Tibial nerve (tissue), 4 donors: ENCODE data around the gene MUSK. TPM values are rescaled to one million over a fixed set of nuclear protein-coding genes. Genes with fewer than 3 reads are reported as not detected.
"Not testable (repeated sequence)": the region's sequence is repeated elsewhere in the genome, so short reads cannot be mapped to it uniquely, and the experiment has no call there.

Source experiments
- DNase-seq, 2 donors: peaks; one replicate each; pipeline ENCODE4 v3.0.0-alpha.2; 2019; ENCODE audit warnings: low spot score in 2 of 2
- H3K27ac ChIP-seq, 4 donors: fragments of 200-600 bp; sonication (generic) in 3 of 4; one replicate each; pipeline ENCODE4 v1.5.1; 2017 to 2019; ENCODE audit warnings: mild to moderate bottlenecking in 1 of 4
- H3K27me3 ChIP-seq, 2 donors: fragments of 200-600 bp; sonication (generic) in 1 of 2; one replicate each; pipeline versions ENCODE4 v1.5.1 to v1.6.0; 2017 to 2019
- H3K36me3 ChIP-seq, 3 donors: fragments of 200-600 bp; sonication (generic); one replicate each; pipeline ENCODE4 v1.5.1; 2018 to 2019
- H3K4me1 ChIP-seq, 4 donors: fragments of 200-600 bp; sonication (generic) in 3 of 4; one replicate each; pipeline ENCODE4 v1.5.1; 2017 to 2019
- H3K4me3 ChIP-seq, 4 donors: fragments of 200-600 bp; sonication (generic) in 3 of 4; one replicate each; pipeline ENCODE4 v1.5.1; 2017 to 2019; ENCODE audit warnings: mild to moderate bottlenecking in 1 of 4, moderate library complexity in 1 of 4
- H3K9me3 ChIP-seq, 4 donors: fragments of 200-600 bp; sonication (generic) in 3 of 4; one replicate each; pipeline ENCODE4 v1.5.1; 2017 to 2019
- EP300 ChIP-seq, 2 donors: sonication (generic); formaldehyde crosslinking; IDR thresholded peaks; one replicate each; pipeline ENCODE4 v1.6.1; 2017; ENCODE audit warnings: antibody characterized with exemption in 2 of 2, mild to moderate bottlenecking in 1 of 2
- POLR2A ChIP-seq, 2 donors: fragments of 450-650 bp; IDR thresholded peaks; one replicate each; pipeline ENCODE4 v1.6.1; 2017; ENCODE audit warnings: antibody characterized with exemption in 2 of 2, mild to moderate bottlenecking in 2 of 2, moderate library complexity in 2 of 2
- WGBS, 2 donors: methylation state at CpG; one replicate each; pipeline ENCODE4 v1.1.5; 2018; 5-methylcytosine and 5-hydroxymethylcytosine counted together
- total RNA-seq, 4 donors: library from RNA; depleted of rRNA; stranded (reverse); fragments of >200 nt; gene quantifications; one replicate each; pipeline ENCODE4 v1.1.0, GENCODE V29; 2016
- TF ChIP-seq, protein P1 (sequence below), 5 experiments: fragments of 200-600 bp in 3 of 5; fragments of 450-650 bp in 2 of 5; sonication (generic) in 3 of 5; IDR thresholded peaks; one replicate each; pipeline ENCODE4 v1.5.1; 2016 to 2019; ENCODE audit warnings: antibody characterized with exemption in 5 of 5, mild to moderate bottlenecking in 3 of 5, moderate library complexity in 2 of 5

MUSK gene
- total RNA-seq, 4 donors from 2014 or later = 0.22 to 0.63 (median 0.59) TPM; not detected in 1

DNA sequence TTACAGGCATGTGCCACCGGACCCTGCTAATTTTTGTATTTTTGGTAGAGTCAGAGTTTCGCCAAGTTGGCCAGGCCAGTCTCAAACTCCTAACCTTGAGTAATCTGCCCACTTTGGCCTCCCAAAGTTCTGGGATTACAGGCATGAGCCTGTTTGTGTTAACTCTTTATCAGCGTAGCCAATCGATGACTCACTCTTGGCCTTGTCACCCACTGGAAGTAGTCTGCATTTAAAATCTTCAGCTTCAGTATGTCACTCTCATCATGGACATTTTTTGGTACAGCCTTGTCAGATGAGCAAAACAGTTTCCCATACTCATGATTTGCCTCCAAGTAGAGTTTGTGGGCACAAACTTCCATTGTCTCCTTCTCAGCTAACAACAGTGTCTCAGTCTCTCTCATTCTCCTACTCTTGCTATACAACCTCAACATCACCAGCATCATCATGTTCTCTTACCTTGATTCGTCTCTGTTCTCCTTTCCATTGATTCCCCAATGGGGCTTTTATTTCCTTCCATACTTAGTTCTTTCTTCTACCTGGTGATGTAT lies 22.5 kb downstream of the MUSK start:
- Histone ChIP-seq H3K4me1 (no peaks in the 10 kb centered on the region), H3K9me3 (no peaks in the 10 kb centered on the region), H3K36me3 (no peaks in the 10 kb centered on the region), H3K4me3 (no peak overlapping the region), H3K27me3 (no peaks in the 10 kb centered on the region), H3K27ac (no peak overlapping the region)
- DNase-seq = no peak
- WGBS, 2 donors = 94 to 95% methylated on average over 5 of the region's 5 CpGs
- no peak for TF ChIP-seq POLR2A (IDR thresholded peaks at IDR 0.05)
- TF ChIP-seq EP300 (IDR thresholded peaks at IDR 0.05) = no peak
- TF ChIP-seq, protein P1, sequence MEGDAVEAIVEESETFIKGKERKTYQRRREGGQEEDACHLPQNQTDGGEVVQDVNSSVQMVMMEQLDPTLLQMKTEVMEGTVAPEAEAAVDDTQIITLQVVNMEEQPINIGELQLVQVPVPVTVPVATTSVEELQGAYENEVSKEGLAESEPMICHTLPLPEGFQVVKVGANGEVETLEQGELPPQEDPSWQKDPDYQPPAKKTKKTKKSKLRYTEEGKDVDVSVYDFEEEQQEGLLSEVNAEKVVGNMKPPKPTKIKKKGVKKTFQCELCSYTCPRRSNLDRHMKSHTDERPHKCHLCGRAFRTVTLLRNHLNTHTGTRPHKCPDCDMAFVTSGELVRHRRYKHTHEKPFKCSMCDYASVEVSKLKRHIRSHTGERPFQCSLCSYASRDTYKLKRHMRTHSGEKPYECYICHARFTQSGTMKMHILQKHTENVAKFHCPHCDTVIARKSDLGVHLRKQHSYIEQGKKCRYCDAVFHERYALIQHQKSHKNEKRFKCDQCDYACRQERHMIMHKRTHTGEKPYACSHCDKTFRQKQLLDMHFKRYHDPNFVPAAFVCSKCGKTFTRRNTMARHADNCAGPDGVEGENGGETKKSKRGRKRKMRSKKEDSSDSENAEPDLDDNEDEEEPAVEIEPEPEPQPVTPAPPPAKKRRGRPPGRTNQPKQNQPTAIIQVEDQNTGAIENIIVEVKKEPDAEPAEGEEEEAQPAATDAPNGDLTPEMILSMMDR (IDR thresholded peaks at IDR 0.05) = no peak

DNA sequence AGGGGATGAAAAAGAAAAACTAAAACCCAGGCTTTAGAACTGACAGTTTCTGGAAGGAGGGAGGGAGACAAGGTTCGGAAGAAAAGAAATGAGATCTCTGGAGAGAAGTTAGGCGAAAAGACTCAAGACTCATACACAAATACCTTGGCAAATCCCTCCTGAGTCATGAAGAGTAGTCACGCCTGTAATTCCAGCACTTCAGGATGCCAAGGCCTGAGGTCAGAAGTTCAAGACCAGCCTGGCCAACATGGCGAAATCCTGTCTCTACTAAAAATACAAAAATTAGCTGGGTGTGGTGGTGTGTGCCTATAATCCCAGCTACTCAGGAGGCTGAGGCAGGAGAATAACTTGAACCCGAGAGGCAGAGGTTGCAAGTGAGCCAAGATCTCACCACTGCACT lies 27.3 kb downstream of the MUSK start:
- H3K27me3 ChIP-seq, H3K36me3 ChIP-seq, H3K4me3 ChIP-seq, H3K4me1 ChIP-seq, H3K9me3 ChIP-seq: not testable (repeated sequence)
- 62 to 73% methylated on average over 5 of the region's 5 CpGs for WGBS, 2 donors
- H3K27ac ChIP-seq = peak overlapping the region in 1 of 4 donors; percentile 31
- DNase-seq = peak; percentile 19 to 33
- TF ChIP-seq EP300 (IDR thresholded peaks at IDR 0.05) = peak in 1 of 2 donors; percentile 69

DNA sequence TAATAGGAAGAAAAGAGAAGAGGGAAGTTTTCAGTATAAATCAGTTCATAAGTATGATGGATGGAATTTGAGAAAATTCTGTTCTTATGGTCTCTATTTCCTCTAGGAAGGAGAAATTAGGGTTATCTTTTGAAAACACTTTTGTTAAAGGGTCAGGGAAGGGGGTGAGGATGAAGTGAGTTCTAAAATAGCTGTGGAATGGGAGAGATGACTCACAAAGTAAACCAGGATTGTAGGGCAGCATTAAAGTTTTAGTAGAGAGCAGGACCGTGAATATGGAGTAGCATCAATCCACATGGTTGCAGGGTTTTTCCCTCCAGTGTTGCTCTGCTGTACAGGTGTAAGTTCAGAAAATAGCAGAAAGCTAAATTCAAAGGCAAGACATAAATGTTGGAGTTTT lies 32.4 kb downstream of the MUSK start:
- 26 to 46% methylated on average over 1 of the region's 1 CpG for WGBS, 2 donors
- Histone ChIP-seq H3K27me3 (no peaks in the 10 kb centered on the region), H3K9me3 (no peaks in the 10 kb centered on the region), H3K36me3 (no peaks in the 10 kb centered on the region), H3K4me1 (no peaks in the 10 kb centered on the region), H3K4me3 (no peak overlapping the region), H3K27ac (no peak overlapping the region)
- DNase-seq = no peak
- TF ChIP-seq, protein P1 (IDR thresholded peaks at IDR 0.05) = no peak
- no peak for TF ChIP-seq EP300 (IDR thresholded peaks at IDR 0.05)
- no peak for TF ChIP-seq POLR2A (IDR thresholded peaks at IDR 0.05)

DNA sequence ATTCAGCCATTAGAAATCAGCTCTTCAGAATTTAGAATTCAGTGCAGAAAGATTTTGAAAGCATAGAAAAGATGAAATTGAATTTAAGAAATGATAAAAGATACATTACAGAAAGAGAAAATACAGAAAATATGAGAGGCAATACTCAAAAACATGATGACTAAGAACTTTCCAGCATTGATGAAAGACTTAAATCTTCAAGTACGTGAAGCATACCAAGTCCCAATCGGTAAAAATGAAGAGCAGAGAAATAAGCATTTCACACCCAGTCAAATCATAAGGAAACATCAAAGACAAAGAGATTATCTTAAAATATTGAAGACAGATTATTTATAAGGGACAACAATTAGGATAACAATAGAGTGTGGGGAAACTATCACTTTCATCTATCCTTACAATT lies 35.1 kb downstream of the MUSK start:
- no peaks in the 10 kb centered on the region for H3K27me3 ChIP-seq
- H3K9me3 ChIP-seq = no peaks in the 10 kb centered on the region
- TF ChIP-seq EP300 (IDR thresholded peaks at IDR 0.05) (no peak), POLR2A (IDR thresholded peaks at IDR 0.05) (no peak)
- TF ChIP-seq, protein P1 (IDR thresholded peaks at IDR 0.05) = no peak
- no peak overlapping the region for H3K27ac ChIP-seq
- no peak for DNase-seq
- 48 to 97% methylated on average over 2 of the region's 2 CpGs for WGBS, 2 donors
- H3K4me3 ChIP-seq = no peak overlapping the region
- H3K36me3 ChIP-seq = no peaks in the 10 kb centered on the region
- peaks cover 0 to 3% (median 0%) of the 10 kb centered on the region in 4 donors for H3K4me1 ChIP-seq

DNA sequence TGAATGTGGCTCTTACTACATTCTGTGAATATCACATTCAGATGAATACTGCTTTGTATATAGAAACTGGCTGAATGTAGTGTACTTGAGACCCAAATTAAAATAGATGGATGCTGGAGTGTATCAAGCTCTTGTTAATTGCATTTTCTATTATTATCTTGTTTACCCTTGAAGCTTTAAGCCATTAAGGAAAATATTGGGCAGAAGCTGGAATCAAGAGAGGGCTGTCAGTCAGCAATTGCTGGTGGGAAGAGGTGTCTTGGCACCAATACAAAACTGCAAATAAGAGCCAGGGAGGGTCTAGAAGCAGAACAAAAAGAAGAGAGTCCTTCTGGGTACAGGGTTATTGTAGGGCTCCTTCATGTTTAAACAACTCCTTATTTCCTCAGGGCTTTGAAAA lies 38.8 kb downstream of the MUSK start:
- Histone ChIP-seq H3K27ac (no peak overlapping the region), H3K4me3 (no peak overlapping the region), H3K9me3 (no peaks in the 10 kb centered on the region), H3K27me3 (no peaks in the 10 kb centered on the region), H3K4me1 (peaks cover 0 to 3% (median 0%) of the 10 kb centered on the region in 4 donors), H3K36me3 (no peaks in the 10 kb centered on the region)
- DNase-seq = no peak
- TF ChIP-seq, protein P1 (IDR thresholded peaks at IDR 0.05) = no peak
- no peak for TF ChIP-seq EP300 (IDR thresholded peaks at IDR 0.05)
- no peak for TF ChIP-seq POLR2A (IDR thresholded peaks at IDR 0.05)

DNA sequence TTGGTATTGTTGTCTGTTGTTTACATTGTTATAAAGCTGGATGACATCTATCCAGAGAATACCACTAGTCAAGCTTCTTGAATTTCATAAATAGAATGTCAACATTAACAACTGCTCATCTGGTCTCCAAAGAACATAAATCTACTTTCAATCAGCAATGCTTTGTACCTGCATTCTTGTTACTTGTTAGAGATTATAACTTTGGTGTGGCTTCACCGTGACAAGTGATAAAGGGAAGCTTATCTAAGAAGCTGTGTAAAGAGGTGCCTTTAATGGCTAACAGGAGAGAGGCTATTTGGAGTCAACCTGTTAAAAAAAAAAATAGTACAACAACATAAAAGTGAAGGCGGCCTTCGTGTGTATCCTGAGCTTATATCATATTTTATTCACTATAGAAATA lies 41.8 kb downstream of the MUSK start:
- no peak for DNase-seq
- no peaks in the 10 kb centered on the region for H3K9me3 ChIP-seq
- H3K27ac ChIP-seq = no peak overlapping the region
- H3K4me3 ChIP-seq = no peak overlapping the region
- peaks cover 0 to 3% (median 0%) of the 10 kb centered on the region in 4 donors for H3K4me1 ChIP-seq
- H3K27me3 ChIP-seq = no peaks in the 10 kb centered on the region
- TF ChIP-seq, protein P1 (IDR thresholded peaks at IDR 0.05) = no peak
- TF ChIP-seq POLR2A (IDR thresholded peaks at IDR 0.05) = no peak
- TF ChIP-seq EP300 (IDR thresholded peaks at IDR 0.05) = no peak
- 88 to 90% methylated on average over 3 of the region's 3 CpGs for WGBS, 2 donors
- no peaks in the 10 kb centered on the region for H3K36me3 ChIP-seq
